A549 (cell line): ENCODE data around the gene C19orf25. TPM values are rescaled to one million over a fixed set of nuclear protein-coding genes. Genes with fewer than 3 reads are reported as not detected.

Experiments used
- ATAC-seq, 2 experiments: fragments of 200-7000 bp in 1 of 2; fragments of >200 bp in 1 of 2; cut with Nextera tagmentation in 1 of 2; cut with Tn5 transposase in 1 of 2; 3 replicates each; pipeline versions ENCODE4 v1.8.0 to v1.9.1; 2018 to 2020; ENCODE audit warnings: mild to moderate bottlenecking in 1 of 2, moderate library complexity in 1 of 2
- CTCF ChIA-PET: fragments of 300-600 bp; sonication (Branson Sonifier 250); formaldehyde crosslinking; extraction: SDS; loops from one replicate; lab custom pipeline; 2021; ENCODE audit warnings: antibody characterized with exemption, inconsistent platforms; lab: Yijun Ruan, JAX
- POLR2A ChIA-PET: fragments of 350-600 bp; formaldehyde crosslinking; extraction: SDS; loops from one replicate; lab custom pipeline; 2021; ENCODE audit warnings: antibody characterized with exemption, inconsistent platforms; lab: Yijun Ruan, JAX
- DNase-seq, 2 experiments: peaks; one replicate each; pipeline versions ENCODE4 v3.0.0 to v3.0.0-alpha.2; 2011 to 2016; ENCODE audit warnings: low read depth in 1 of 2, low spot score in 1 of 2
- FAIRE-seq: peaks from 2 replicates; lab custom pipeline; 2011; peaks lifted over from hg19 to GRCh38; lab: Jason Lieb, UNC
- H3K27ac ChIP-seq, 2 experiments: fragments of >200 bp; sonication (Bioruptor Twin); formaldehyde crosslinking; 3 replicates each; pipeline ENCODE4 v1.5.1; 2016 to 2017
- H3K4me1 ChIP-seq: fragments of >200 bp; sonication (Bioruptor Twin); formaldehyde crosslinking; 3 replicates; pipeline ENCODE4 v1.6.1; 2016
- H3K4me2 ChIP-seq: fragments of >200 bp; sonication (Bioruptor Twin); formaldehyde crosslinking; 3 replicates; pipeline ENCODE4 v1.6.1; 2016
- H3K4me3 ChIP-seq: fragments of >200 bp; sonication (Bioruptor Twin); formaldehyde crosslinking; 3 replicates; pipeline ENCODE4 v1.5.1; 2016
- H3K9me3 ChIP-seq: fragments of >200 bp; sonication (Bioruptor Twin); formaldehyde crosslinking; 3 replicates; pipeline ENCODE4 v1.6.1; 2016
- CBX8 ChIP-seq: fragments of 200-600 bp; sonication (generic); IDR thresholded peaks from 2 replicates; pipeline ENCODE4 v1.6.1; 2016
- CHD2 ChIP-seq: fragments of 150-350 bp; IDR thresholded peaks from 2 replicates; pipeline ENCODE4 v1.6.1; 2014; ENCODE audit warnings: low read length; ENCODE audit not compliant: partially characterized antibody
- CHD4 ChIP-seq: fragments of 200-600 bp; sonication (generic); IDR thresholded peaks from 2 replicates; pipeline ENCODE4 v1.6.1; 2016; ENCODE audit warnings: antibody characterized with exemption, mild to moderate bottlenecking, borderline replicate concordance
- CTCF ChIP-seq: fragments of >200 bp; sonication (Bioruptor Twin); formaldehyde crosslinking; IDR thresholded peaks from 3 replicates; pipeline ENCODE4 v1.5.1; 2016
- FOSB ChIP-seq: fragments of 250-450 bp; sonication (Bioruptor Pico); IDR thresholded peaks from 2 replicates; pipeline ENCODE4 v1.5.0; 2020; ENCODE audit warnings: mild to moderate bottlenecking, moderate library complexity
- GATA3 ChIP-seq: IDR thresholded peaks from 2 replicates; pipeline ENCODE4 v1.6.1; 2012; ENCODE audit warnings: borderline replicate concordance
- KDM5A ChIP-seq: fragments of 200-600 bp; sonication (generic); IDR thresholded peaks from 2 replicates; pipeline ENCODE4 v1.6.1; 2016; ENCODE audit warnings: antibody characterized with exemption, mild to moderate bottlenecking
- MAFK ChIP-seq: fragments of 450-650 bp; IDR thresholded peaks from 2 replicates; pipeline ENCODE4 v1.6.1; 2014; ENCODE audit not compliant: partially characterized antibody
- NFE2L2 ChIP-seq: fragments of 150-350 bp; conservative IDR thresholded peaks from 2 replicates; pipeline ENCODE4 v1.6.1; 2014; ENCODE audit warnings: low read length
- NPAS2 ChIP-seq: fragments of 250-450 bp; sonication (Bioruptor Pico); IDR thresholded peaks from 2 replicates; pipeline ENCODE4 v1.8.0; 2022; ENCODE audit warnings: mild to moderate bottlenecking, moderate library complexity, borderline replicate concordance
- NR3C1 ChIP-seq: fragments of >200 bp; sonication (Bioruptor Twin); formaldehyde crosslinking; IDR thresholded peaks from 3 replicates; pipeline ENCODE4 v1.6.1; 2017
- PBX3 ChIP-seq: IDR thresholded peaks from 2 replicates; pipeline ENCODE4 v1.6.1; 2012
- RAD21 ChIP-seq, 2 experiments: fragments of >200 bp in 1 of 2; sonication (Bioruptor Twin) in 1 of 2; formaldehyde crosslinking in 1 of 2; IDR thresholded peaks in 1 of 2; conservative IDR thresholded peaks in 1 of 2; 2 replicates in 1 of 2; 3 replicates in 1 of 2; pipeline ENCODE4 v1.6.1; 2012 to 2018; ENCODE audit warnings: inconsistent platforms in 1 of 2
- REST ChIP-seq: fragments of 200-600 bp; sonication (generic); IDR thresholded peaks from 2 replicates; pipeline ENCODE4 v1.6.1; 2016; ENCODE audit warnings: antibody characterized with exemption, mild to moderate bottlenecking, moderate library complexity
- SREBF2 ChIP-seq: fragments of 450-650 bp; IDR thresholded peaks from 2 replicates; pipeline ENCODE4 v1.6.1; 2014; ENCODE audit warnings: mild to moderate bottlenecking, moderate library complexity
- TP53 ChIP-seq: fragments of 250-450 bp; sonication (Bioruptor Pico); IDR thresholded peaks from 2 replicates; pipeline ENCODE4 v1.5.0; 2021; ENCODE audit warnings: mild to moderate bottlenecking, moderate library complexity
- ZC3H11A ChIP-seq: fragments of 450-650 bp; IDR thresholded peaks from 2 replicates; pipeline ENCODE4 v1.6.1; 2014; ENCODE audit warnings: antibody characterized with exemption, mild to moderate bottlenecking
- ZFP36 ChIP-seq: fragments of 450-650 bp; IDR thresholded peaks from 2 replicates; pipeline ENCODE4 v1.6.1; 2014; ENCODE audit warnings: borderline replicate concordance; ENCODE audit not compliant: partially characterized antibody
- WGBS: methylation state at CpG from one replicate; pipeline ENCODE4 v1.1.6; 2017; ENCODE audit errors: missing lambda C conversion rate; 5-methylcytosine and 5-hydroxymethylcytosine counted together
- polyA plus RNA-seq, 4 experiments: library from polyadenylated mRNA; depleted of rRNA in 3 of 4; stranded (reverse); fragments of >200 nt; fragmentation: RNase III in 1 of 4; extraction: RNeasy Plus Mini Kit Qiagen cat#74134 plus additional on column Dnase treatment in 1 of 4; gene quantifications; 2 replicates in 3 of 4; 3 replicates in 1 of 4; pipeline ENCODE4 v1.2.3, GENCODE V29; 2011 to 2017
- TF ChIP-seq, protein P1 (sequence below): IDR thresholded peaks from 2 replicates; pipeline ENCODE4 v1.6.1; 2012

Gene C19orf25
- polyA plus RNA-seq, 2 of the 4 experiments (the other 2 are of a cell fraction) = 8.2 to 20.7 TPM

GRCh38 chr19:1455336-1456120 is 23.5 kb downstream of the C19orf25 start:
- peak overlapping the region; percentile 59 for H3K4me2 ChIP-seq
- WGBS = 33% methylated on average over 32 of the region's 42 CpGs

More at GRCh38 chr19:1455336-1456120, 23.5 kb downstream of the C19orf25 start:
- CTCF ChIA-PET = interaction anchor here (0.6 to 4.4 kb wide), 4 partner anchors 11 to 59 kb away, joined by 3 to 34 read pairs (median 7); no protein-coding TSS in a partner anchor
- H3K9me3 ChIP-seq = no peaks in the 10 kb centered on the region
- no peak for TF ChIP-seq ZC3H11A
- TF ChIP-seq RAD21 (conservative IDR thresholded peaks at IDR 0.05 in 1 of 2, IDR thresholded peaks at IDR 0.05 in 1 of 2) = no peak
- no peak for TF ChIP-seq NR3C1
- TF ChIP-seq NPAS2 (CRISPR knock-in tag) = no peak
- no peak for TF ChIP-seq TP53 (CRISPR knock-in tag)
- no peak for TF ChIP-seq CTCF
- no peak for TF ChIP-seq KDM5A
- TF ChIP-seq GATA3 = no peak
- TF ChIP-seq PBX3 = no peak
- no peak for TF ChIP-seq ZFP36
- TF ChIP-seq REST = no peak
- TF ChIP-seq CHD2 = no peak
- TF ChIP-seq, protein P1, sequence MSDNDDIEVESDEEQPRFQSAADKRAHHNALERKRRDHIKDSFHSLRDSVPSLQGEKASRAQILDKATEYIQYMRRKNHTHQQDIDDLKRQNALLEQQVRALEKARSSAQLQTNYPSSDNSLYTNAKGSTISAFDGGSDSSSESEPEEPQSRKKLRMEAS = no peak
- TF ChIP-seq SREBF2 = no peak
- no peak for TF ChIP-seq NFE2L2
- no peak for TF ChIP-seq CHD4
- no peak for TF ChIP-seq FOSB (CRISPR knock-in tag)
- TF ChIP-seq MAFK = no peak
- TF ChIP-seq CBX8 = no peak
- TF ChIP-seq, all 56 proteins: peak for 0
- peaks cover 10% of the 10 kb centered on the region; the same call in 2 of the 3 replicates for H3K4me1 ChIP-seq
- no peak for FAIRE-seq
- DNase-seq = peak; percentile 56 to 88
- H3K4me3 ChIP-seq = no peak overlapping the region
- ATAC-seq = peak; percentile 42 to 66; a peak in 5 of 6 replicates
- POLR2A ChIA-PET = interaction anchor here (0.8 kb wide), 1 partner anchor 35 kb away, joined by 4 read pairs; the partner anchor contains the start of gene REEP6
- H3K27ac ChIP-seq = no peak overlapping the region
